Skeletal muscle tissue (tissue), 4 donors: ENCODE measurements around the gene FOXO3. TPM values are rescaled to one million over a fixed set of nuclear protein-coding genes. Genes with fewer than 3 reads are reported as not detected.

Experiments used
- H3K27ac ChIP-seq: one replicate; pipeline ENCODE4 v1.7.0; 2013; ENCODE audit warnings: mild to moderate bottlenecking, low read depth, low read length, inconsistent platforms
- H3K27me3 ChIP-seq, 3 donors: one replicate each; pipeline ENCODE4 v1.7.0; 2013; ENCODE audit warnings: low read length in 3 of 3; ENCODE audit not compliant: control insufficient read depth in 3 of 3, insufficient read depth in 3 of 3
- H3K36me3 ChIP-seq, 3 donors: one replicate each; pipeline ENCODE4 v1.7.0; 2013; ENCODE audit warnings: low read length in 3 of 3; ENCODE audit not compliant: control insufficient read depth in 3 of 3, insufficient read depth in 3 of 3
- H3K4me1 ChIP-seq, 3 donors: one replicate each; pipeline ENCODE4 v1.7.0; 2013; ENCODE audit warnings: low read length in 3 of 3, mild to moderate bottlenecking in 3 of 3; ENCODE audit not compliant: control insufficient read depth in 3 of 3, insufficient read depth in 3 of 3
- H3K4me3 ChIP-seq, 3 donors: one replicate each; pipeline ENCODE4 v1.7.0; 2013; ENCODE audit warnings: low read length in 3 of 3
- H3K9ac ChIP-seq, 3 donors: one replicate each; pipeline ENCODE4 v1.7.0; 2013; ENCODE audit warnings: low read length in 3 of 3, mild to moderate bottlenecking in 3 of 3, moderate library complexity in 2 of 3, low read depth in 1 of 3
- H3K9me3 ChIP-seq, 3 donors: one replicate each; pipeline ENCODE4 v1.7.0; 2013; ENCODE audit warnings: low read length in 3 of 3; ENCODE audit not compliant: control insufficient read depth in 3 of 3
- total RNA-seq: library from RNA; depleted of rRNA; stranded (reverse); fragments of >200 nt; gene quantifications from one replicate; pipeline ENCODE4 v1.2.3, GENCODE V29; 2014
- donor health status: Osteomylitis.

FOXO3 gene
- total RNA-seq, 1 donor from 2014 or later = 30.8 TPM

DNA sequence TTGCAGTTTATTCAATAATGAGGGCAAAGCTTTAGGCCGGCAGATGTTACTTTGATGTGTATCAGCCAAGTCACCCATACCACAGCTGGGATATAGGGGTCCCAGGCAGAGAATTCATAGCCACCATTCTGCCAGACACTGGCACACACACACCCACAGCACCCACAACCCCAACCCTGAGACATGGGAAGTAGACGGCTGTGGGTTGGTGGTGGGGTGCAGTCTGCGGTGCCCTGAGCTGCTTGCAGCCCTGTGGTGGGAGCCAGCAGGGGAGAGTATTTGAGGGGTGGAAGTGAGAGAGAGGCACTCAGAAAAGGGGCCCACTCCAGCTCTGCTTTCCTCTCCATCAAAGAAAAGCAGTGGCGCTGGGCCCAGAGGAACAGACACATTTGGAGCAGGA is 125.3 kb downstream of the FOXO3 start:
- no peaks in the 10 kb centered on the region for H3K9me3 ChIP-seq
- H3K4me1 ChIP-seq = peaks cover 53 to 70% (median 53%) of the 10 kb centered on the region in 3 donors
- no peak overlapping the region for H3K4me3 ChIP-seq
- H3K36me3 ChIP-seq = peaks cover 0 to 3% (median 0%) of the 10 kb centered on the region in 3 donors
- peak overlapping the region; percentile 82 for H3K27ac ChIP-seq
- no peaks in the 10 kb centered on the region for H3K27me3 ChIP-seq
- H3K9ac ChIP-seq = no peak overlapping the region

- H3K9me3 ChIP-seq = no peaks in the 10 kb centered on the region
- no peak overlapping the region for H3K4me3 ChIP-seq
- H3K4me1 ChIP-seq = peaks cover 51 to 68% (median 51%) of the 10 kb centered on the region in 3 donors
- H3K36me3 ChIP-seq = peaks cover 0 to 3% (median 0%) of the 10 kb centered on the region in 3 donors
- H3K27ac ChIP-seq = peak overlapping the region; percentile 82
- H3K27me3 ChIP-seq = no peaks in the 10 kb centered on the region
- peak overlapping the region in 1 of 3 donors; percentile 45 for H3K9ac ChIP-seq
Measured at GRCh38 chr6:108686896-108687295, 126.2 kb downstream of the FOXO3 start.

DNA sequence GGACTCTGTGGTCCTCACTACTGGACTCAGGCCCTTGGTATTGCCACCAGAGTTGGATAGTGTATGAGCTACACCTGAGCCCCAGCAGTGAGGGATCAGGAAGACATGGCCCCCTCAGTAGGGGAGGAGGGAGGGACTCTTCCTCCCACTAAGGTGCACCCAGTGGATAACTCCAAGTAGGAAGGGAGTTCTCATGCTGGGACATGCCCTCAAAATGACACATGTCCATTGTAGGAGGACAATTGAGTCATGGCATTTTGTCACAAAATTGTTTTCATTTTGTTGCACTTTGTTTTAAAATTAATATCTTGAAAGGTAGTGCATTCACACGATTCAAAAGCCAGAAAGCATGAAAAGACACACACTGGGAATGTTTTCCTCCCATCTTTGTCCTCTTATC is 127.2 kb downstream of the FOXO3 start:
- H3K9me3 ChIP-seq = no peaks in the 10 kb centered on the region
- H3K4me1 ChIP-seq = peaks cover 42 to 61% (median 46%) of the 10 kb centered on the region in 3 donors
- no peak overlapping the region for H3K9ac ChIP-seq
- no peak overlapping the region for H3K4me3 ChIP-seq
- H3K27ac ChIP-seq = peak overlapping the region; percentile 3
- H3K27me3 ChIP-seq = no peaks in the 10 kb centered on the region
- peaks cover 0 to 3% (median 0%) of the 10 kb centered on the region in 3 donors for H3K36me3 ChIP-seq

DNA sequence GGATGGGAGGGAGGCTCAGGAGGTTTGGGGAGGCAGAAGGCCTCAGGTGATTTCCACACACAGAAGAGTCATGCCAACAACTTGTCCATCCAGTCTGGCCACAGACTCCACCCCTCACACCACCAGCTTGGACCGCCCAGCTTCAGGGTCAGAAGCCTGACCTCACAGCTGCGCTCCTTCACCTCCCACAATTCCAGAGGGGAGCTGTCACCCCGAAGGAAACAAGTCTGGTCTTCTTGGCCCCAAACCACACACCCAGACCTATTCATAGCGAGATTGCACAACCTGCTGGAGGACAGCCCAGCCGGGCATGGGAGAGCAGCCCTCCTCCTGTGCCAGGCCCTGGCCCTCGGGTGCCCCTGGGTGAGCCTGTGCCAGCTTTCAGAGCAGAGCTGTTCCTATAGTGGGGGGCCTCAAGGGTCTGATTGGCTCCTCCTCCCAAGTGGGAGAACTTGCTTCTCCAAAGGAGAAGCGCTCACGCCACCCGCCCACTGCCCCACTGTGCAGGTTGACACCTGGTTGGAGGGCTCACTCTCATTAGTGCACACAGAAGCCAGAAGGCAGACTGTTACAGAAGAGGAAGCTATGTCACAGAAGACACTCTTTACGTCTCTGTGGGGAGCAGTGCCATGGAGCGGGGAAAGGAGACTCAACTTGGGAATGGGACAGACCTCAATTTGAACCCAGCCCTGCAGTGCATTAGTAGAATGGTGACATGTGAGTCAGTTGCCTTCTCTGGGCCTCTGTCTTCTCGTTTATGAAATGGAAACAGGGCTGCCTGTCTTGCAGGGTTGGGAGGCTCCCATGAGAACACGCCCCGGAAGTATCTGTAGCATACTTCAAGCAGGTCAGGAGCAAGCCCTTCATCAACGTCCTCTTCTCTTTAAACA is 128.8 kb downstream of the FOXO3 start:
- Histone ChIP-seq H3K4me1 (peaks cover 40 to 55% (median 44%) of the 10 kb centered on the region in 3 donors), H3K36me3 (peaks cover 0 to 3% (median 0%) of the 10 kb centered on the region in 3 donors), H3K27me3 (no peaks in the 10 kb centered on the region), H3K27ac (peak overlapping the region; percentile 76), H3K9ac (peak overlapping the region in 2 of 3 donors; percentile 2 to 66), H3K4me3 (peak overlapping the region in 1 of 3 donors; percentile 44), H3K9me3 (no peaks in the 10 kb centered on the region)

GRCh38 chr6:108690326-108691049 is 129.8 kb downstream of the FOXO3 start:
- H3K4me3 ChIP-seq = no peak overlapping the region
- peak overlapping the region; percentile 76 for H3K27ac ChIP-seq
- peaks cover 31 to 47% (median 36%) of the 10 kb centered on the region in 3 donors for H3K4me1 ChIP-seq
- H3K36me3 ChIP-seq = peaks cover 0 to 3% (median 0%) of the 10 kb centered on the region in 3 donors
- H3K9me3 ChIP-seq = no peaks in the 10 kb centered on the region
- no peaks in the 10 kb centered on the region for H3K27me3 ChIP-seq
- H3K9ac ChIP-seq = no peak overlapping the region

GRCh38 chr6:108693430-108694154 is 132.9 kb downstream of the FOXO3 start:
- Histone ChIP-seq H3K4me1 (peaks cover 18 to 32% (median 27%) of the 10 kb centered on the region in 3 donors), H3K9ac (no peak overlapping the region), H3K4me3 (no peak overlapping the region), H3K27me3 (no peaks in the 10 kb centered on the region), H3K9me3 (no peaks in the 10 kb centered on the region), H3K36me3 (no peaks in the 10 kb centered on the region), H3K27ac (no peak overlapping the region)

DNA sequence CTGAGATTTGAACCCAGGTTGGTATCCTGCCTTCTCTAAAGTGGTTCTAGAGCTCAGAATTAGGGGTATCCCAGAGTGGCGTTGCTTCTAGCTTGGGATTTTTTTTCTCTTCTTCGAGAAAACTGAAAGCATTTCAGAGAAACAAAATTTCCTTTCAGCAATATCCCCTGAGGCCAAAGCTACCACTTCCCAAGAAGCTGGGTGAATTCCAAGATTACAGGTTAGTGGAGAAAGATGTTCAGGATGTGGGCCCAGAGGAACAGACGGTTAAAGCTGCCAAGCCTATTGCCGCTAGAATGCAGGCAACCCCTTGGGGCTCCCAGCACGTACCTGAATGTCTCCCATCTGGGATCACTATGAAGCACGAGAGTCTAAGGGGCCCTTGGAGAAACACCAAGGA is 134.1 kb downstream of the FOXO3 start:
- peaks cover 15 to 32% (median 28%) of the 10 kb centered on the region in 3 donors for H3K4me1 ChIP-seq
- no peaks in the 10 kb centered on the region for H3K36me3 ChIP-seq

GRCh38 chr6:108697561-108698161 is 136.9 kb downstream of the FOXO3 start:
- Histone ChIP-seq H3K9ac (peak overlapping the region in 2 of 3 donors; percentile 24 to 46), H3K36me3 (no peaks in the 10 kb centered on the region), H3K27me3 (no peaks in the 10 kb centered on the region), H3K9me3 (peaks cover 2 to 10% (median 6%) of the 10 kb centered on the region in 3 donors), H3K27ac (no peak overlapping the region), H3K4me3 (no peak overlapping the region), H3K4me1 (peaks cover 14 to 26% (median 23%) of the 10 kb centered on the region in 3 donors)

More for the DNA sequence above, 134.1 kb downstream of the FOXO3 start:
- no peaks in the 10 kb centered on the region for H3K9me3 ChIP-seq
- no peak overlapping the region for H3K27ac ChIP-seq
- H3K4me3 ChIP-seq = no peak overlapping the region
- no peaks in the 10 kb centered on the region for H3K27me3 ChIP-seq
- no peak overlapping the region for H3K9ac ChIP-seq

- H3K27ac ChIP-seq = no peak overlapping the region
- no peaks in the 10 kb centered on the region for H3K36me3 ChIP-seq
- no peaks in the 10 kb centered on the region for H3K27me3 ChIP-seq
- no peak overlapping the region for H3K4me3 ChIP-seq
- no peak overlapping the region for H3K9ac ChIP-seq
- H3K4me1 ChIP-seq = peaks cover 14 to 26% (median 23%) of the 10 kb centered on the region in 3 donors
- peaks cover 4 to 10% (median 6%) of the 10 kb centered on the region in 3 donors for H3K9me3 ChIP-seq
Measured at GRCh38 chr6:108698593-108699289, 138.0 kb downstream of the FOXO3 start.
